SK-N-SH (cell line): ENCODE data around the gene MYEOV. TPM values are rescaled to one million over a fixed set of nuclear protein-coding genes. Genes with fewer than 3 reads are reported as not detected.

ENCODE experiments used
- CTCF ChIA-PET: fragments of 300-600, 350-600 bp; formaldehyde crosslinking; extraction: SDS; loops from one replicate; lab custom pipeline; 2021; lab: Yijun Ruan, JAX
- POLR2A ChIA-PET: fragments of 350-600 bp; sonication (Branson Sonifier 250); formaldehyde crosslinking; extraction: SDS; loops from one replicate; lab custom pipeline; 2020; ENCODE audit warnings: antibody characterized with exemption, inconsistent platforms; lab: Yijun Ruan, JAX
- DNase-seq: peaks from one replicate; pipeline ENCODE4 v3.0.0; 2012
- H2AFZ ChIP-seq: fragments of 200-600 bp; sonication (generic); 2 replicates; pipeline ENCODE4 v1.8.1; 2016; ENCODE audit warnings: antibody characterized with exemption, mild to moderate bottlenecking, low read depth
- H3F3A ChIP-seq: fragments of 200-600 bp; sonication (generic); replicated peaks from 2 replicates; pipeline ENCODE3; 2016; ENCODE audit warnings: antibody characterized with exemption, mild to moderate bottlenecking; ENCODE audit not compliant: insufficient read depth
- H3K27ac ChIP-seq, 2 experiments: fragments of 200-500 bp in 1 of 2; fragments of 200-600 bp in 1 of 2; sonication (Bioruptor generic) in 1 of 2; sonication (generic), shearing (Covaris generic) in 1 of 2; 2 replicates each; pipeline versions ENCODE4 v1.5.1 to v1.6.1; 2014 to 2016; ENCODE audit warnings: low read depth in 2 of 2, inconsistent platforms in 1 of 2, low read length in 1 of 2, mild to moderate bottlenecking in 1 of 2, mixed read lengths in 1 of 2
- H3K27me3 ChIP-seq: fragments of 200-600 bp; sonication (generic), shearing (Covaris generic); 2 replicates; pipeline ENCODE4 v1.6.1; 2016; ENCODE audit warnings: mixed run types; ENCODE audit not compliant: insufficient read depth
- H3K36me3 ChIP-seq, 2 experiments: fragments of 200-500 bp in 1 of 2; fragments of 200-600 bp in 1 of 2; sonication (Bioruptor generic) in 1 of 2; sonication (generic) in 1 of 2; replicated peaks in 1 of 2; 2 replicates each; pipeline versions ENCODE3 to v1.5.1; 2014 to 2016; ENCODE audit warnings: low read length in 1 of 2, mild to moderate bottlenecking in 1 of 2; ENCODE audit not compliant: insufficient read depth in 2 of 2, control insufficient read depth in 1 of 2
- H3K4me1 ChIP-seq, 2 experiments: fragments of 200-500 bp in 1 of 2; fragments of 200-600 bp in 1 of 2; sonication (Bioruptor generic) in 1 of 2; sonication (generic), shearing (Covaris generic) in 1 of 2; 2 replicates each; pipeline versions ENCODE4 v1.5.1 to v1.6.1; 2014 to 2016; ENCODE audit warnings: low read depth in 1 of 2, low read length in 1 of 2, mixed run types in 1 of 2; ENCODE audit not compliant: insufficient read depth in 2 of 2, control insufficient read depth in 1 of 2
- H3K4me2 ChIP-seq: fragments of 200-600 bp; sonication (generic), shearing (Covaris generic); 2 replicates; pipeline ENCODE4 v1.6.1; 2017; ENCODE audit warnings: mixed run types
- H3K4me3 ChIP-seq, 2 experiments: fragments of 200-500 bp in 1 of 2; fragments of 200-600 bp in 1 of 2; sonication (Bioruptor generic) in 1 of 2; sonication (generic), shearing (Covaris generic) in 1 of 2; 2 replicates each; pipeline versions ENCODE4 v1.5.1 to v1.8.1; 2014 to 2016; ENCODE audit warnings: low read depth in 2 of 2, inconsistent platforms in 1 of 2, low read length in 1 of 2, mild to moderate bottlenecking in 1 of 2, mixed read lengths in 1 of 2, moderate library complexity in 1 of 2
- H3K79me2 ChIP-seq: fragments of 200-600 bp; sonication (generic); 2 replicates; pipeline ENCODE4 v1.8.1; 2017; ENCODE audit warnings: mild to moderate bottlenecking; ENCODE audit not compliant: insufficient read depth
- H3K9ac ChIP-seq: fragments of 200-600 bp; sonication (generic); 2 replicates; pipeline ENCODE4 v1.6.1; 2017; ENCODE audit warnings: mixed run types
- H3K9me2 ChIP-seq: fragments of 200-600 bp; sonication (generic); 2 replicates; pipeline ENCODE4 v1.6.1; 2017; ENCODE audit warnings: mixed run types
- H3K9me3 ChIP-seq: fragments of 200-600 bp; sonication (generic); 2 replicates; pipeline ENCODE4 v1.6.1; 2017; ENCODE audit warnings: mixed run types, mild to moderate bottlenecking, moderate library complexity
- H4K20me1 ChIP-seq: fragments of 200-600 bp; sonication (generic); 2 replicates; pipeline ENCODE4 v1.6.1; 2017; ENCODE audit warnings: mild to moderate bottlenecking, mixed run types; ENCODE audit not compliant: insufficient read depth
- CHD2 ChIP-seq: fragments of 150-350 bp; IDR thresholded peaks from 2 replicates; pipeline ENCODE4 v1.6.1; 2018; ENCODE audit warnings: low read length; ENCODE audit not compliant: partially characterized antibody
- ELF1 ChIP-seq: IDR thresholded peaks from 2 replicates; pipeline ENCODE4 v1.4.0; 2012
- FOSL2 ChIP-seq: IDR thresholded peaks from 2 replicates; pipeline ENCODE4 v1.4.0; 2012; ENCODE audit warnings: low read depth, mild to moderate bottlenecking, moderate library complexity, borderline replicate concordance
- FOXM1 ChIP-seq: IDR thresholded peaks from 2 replicates; pipeline ENCODE4 v1.4.0; 2012; ENCODE audit warnings: low read depth, mild to moderate bottlenecking
- GABPA ChIP-seq: IDR thresholded peaks from 2 replicates; pipeline ENCODE4 v1.4.0; 2012; ENCODE audit warnings: low read depth, mild to moderate bottlenecking
- GATA2 ChIP-seq: sonication (generic); formaldehyde crosslinking; IDR thresholded peaks from 2 replicates; pipeline ENCODE4 v1.5.0; 2020; ENCODE audit warnings: mild to moderate bottlenecking, missing genetic modification reagents
- MEF2A ChIP-seq: IDR thresholded peaks from 2 replicates; pipeline ENCODE4 v1.4.0; 2012; ENCODE audit warnings: low read depth, borderline replicate concordance
- NRF1 ChIP-seq: IDR thresholded peaks from 2 replicates; pipeline ENCODE4 v1.6.1; 2012; ENCODE audit warnings: low read depth, mild to moderate bottlenecking, low read length
- RFX5 ChIP-seq: IDR thresholded peaks from 2 replicates; pipeline ENCODE4 v1.6.1; 2012; ENCODE audit warnings: mild to moderate bottlenecking, improper control_type of control experiment, low read length
- SMC3 ChIP-seq: IDR thresholded peaks from 2 replicates; pipeline ENCODE4 v1.6.1; 2012; ENCODE audit warnings: low read depth, low read length, improper control_type of control experiment
- TCF12 ChIP-seq: IDR thresholded peaks from 2 replicates; pipeline ENCODE4 v1.4.0; 2012
- TEAD4 ChIP-seq: IDR thresholded peaks from 2 replicates; pipeline ENCODE4 v1.4.0; 2012; ENCODE audit warnings: mild to moderate bottlenecking, borderline replicate concordance; ENCODE audit not compliant: insufficient read depth
- WGBS: methylation state at CpG from one replicate; pipeline ENCODE4 v1.1.6; 2017; ENCODE audit warnings: low lambda C conversion rate; 5-methylcytosine and 5-hydroxymethylcytosine counted together
- polyA plus RNA-seq, 3 experiments: library from polyadenylated mRNA; depleted of rRNA; stranded (reverse); fragments of >200 nt; gene quantifications; 2 replicates each; pipeline ENCODE4 v1.2.3, GENCODE V29; 2012
- TF ChIP-seq, protein P1 (sequence below): fragments of 200-600 bp; sonication (generic); IDR thresholded peaks from 2 replicates; pipeline ENCODE4 v1.6.1; 2017; ENCODE audit warnings: antibody characterized with exemption, mild to moderate bottlenecking, moderate library complexity
- TF ChIP-seq, protein P2 (sequence below): fragments of 150-350 bp; IDR thresholded peaks from 2 replicates; pipeline ENCODE4 v1.6.1; 2016; ENCODE audit warnings: mild to moderate bottlenecking, low read depth, low read length
- TF ChIP-seq, protein P3 (sequence below): IDR thresholded peaks from 2 replicates; pipeline ENCODE4 v1.4.0; 2012; ENCODE audit warnings: low read depth
- TF ChIP-seq, protein P4 (sequence below): IDR thresholded peaks from 2 replicates; pipeline ENCODE4 v1.4.0; 2012; ENCODE audit warnings: low read depth, borderline replicate concordance
- TF ChIP-seq, protein P5 (sequence below): IDR thresholded peaks from 2 replicates; pipeline ENCODE4; 2012

Gene MYEOV
- polyA plus RNA-seq, 1 of the 3 experiments (the other 2 are of a cell fraction) = 3.0 TPM

DNA sequence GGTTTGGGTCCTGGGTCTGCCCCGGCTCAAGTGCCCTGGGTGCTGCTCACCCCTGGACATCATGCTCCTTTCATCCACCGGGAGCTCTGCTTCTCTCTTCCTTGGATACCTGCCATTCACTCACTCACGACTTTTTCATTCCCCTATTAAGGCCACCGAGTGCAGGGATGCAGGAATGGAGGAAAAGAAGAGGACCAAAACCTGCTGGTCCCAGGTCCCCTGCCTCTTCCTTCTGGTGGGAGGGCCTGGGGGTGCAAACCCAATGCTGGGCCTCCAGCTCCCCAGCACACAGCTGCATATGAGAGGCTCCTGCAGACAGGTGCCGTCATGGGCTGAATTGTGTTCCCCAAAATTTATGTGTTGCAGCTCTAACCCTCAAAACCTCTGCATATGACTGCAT, 36.8 kb upstream of the MYEOV start:
- Histone ChIP-seq H3K79me2 (no peaks in the 10 kb centered on the region), H2AFZ (no peak overlapping the region), H3K9me2 (no peaks in the 10 kb centered on the region), H3K36me3 (no peaks in the 10 kb centered on the region), H3K4me3 (no peak overlapping the region), H3K9me3 (no peaks in the 10 kb centered on the region), H3K9ac (no peak overlapping the region), H4K20me1 (no peaks in the 10 kb centered on the region), H3K4me2 (no peak overlapping the region), H3F3A (no peaks in the 10 kb centered on the region), H3K27ac (no peak overlapping the region), H3K4me1 (no peaks in the 10 kb centered on the region), H3K27me3 (no peaks in the 10 kb centered on the region; the same call in 1 of the 2 replicates)
- ChIA-PET POLR2A (no interaction called here), CTCF (interaction anchor here (1.7 kb wide), 1 partner anchor 29 kb away, joined by 4 read pairs; no protein-coding TSS in a partner anchor)
- TF ChIP-seq CHD2 (no peak), GATA2 (no peak), FOSL2 (no peak), ELF1 (no peak), GABPA (no peak), FOXM1 (no peak), NRF1 (no peak), TEAD4 (no peak), SMC3 (no peak), RFX5 (no peak), MEF2A (no peak), TCF12 (no peak)
- TF ChIP-seq, protein P1, sequence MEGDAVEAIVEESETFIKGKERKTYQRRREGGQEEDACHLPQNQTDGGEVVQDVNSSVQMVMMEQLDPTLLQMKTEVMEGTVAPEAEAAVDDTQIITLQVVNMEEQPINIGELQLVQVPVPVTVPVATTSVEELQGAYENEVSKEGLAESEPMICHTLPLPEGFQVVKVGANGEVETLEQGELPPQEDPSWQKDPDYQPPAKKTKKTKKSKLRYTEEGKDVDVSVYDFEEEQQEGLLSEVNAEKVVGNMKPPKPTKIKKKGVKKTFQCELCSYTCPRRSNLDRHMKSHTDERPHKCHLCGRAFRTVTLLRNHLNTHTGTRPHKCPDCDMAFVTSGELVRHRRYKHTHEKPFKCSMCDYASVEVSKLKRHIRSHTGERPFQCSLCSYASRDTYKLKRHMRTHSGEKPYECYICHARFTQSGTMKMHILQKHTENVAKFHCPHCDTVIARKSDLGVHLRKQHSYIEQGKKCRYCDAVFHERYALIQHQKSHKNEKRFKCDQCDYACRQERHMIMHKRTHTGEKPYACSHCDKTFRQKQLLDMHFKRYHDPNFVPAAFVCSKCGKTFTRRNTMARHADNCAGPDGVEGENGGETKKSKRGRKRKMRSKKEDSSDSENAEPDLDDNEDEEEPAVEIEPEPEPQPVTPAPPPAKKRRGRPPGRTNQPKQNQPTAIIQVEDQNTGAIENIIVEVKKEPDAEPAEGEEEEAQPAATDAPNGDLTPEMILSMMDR = no peak
- TF ChIP-seq, protein P2, sequence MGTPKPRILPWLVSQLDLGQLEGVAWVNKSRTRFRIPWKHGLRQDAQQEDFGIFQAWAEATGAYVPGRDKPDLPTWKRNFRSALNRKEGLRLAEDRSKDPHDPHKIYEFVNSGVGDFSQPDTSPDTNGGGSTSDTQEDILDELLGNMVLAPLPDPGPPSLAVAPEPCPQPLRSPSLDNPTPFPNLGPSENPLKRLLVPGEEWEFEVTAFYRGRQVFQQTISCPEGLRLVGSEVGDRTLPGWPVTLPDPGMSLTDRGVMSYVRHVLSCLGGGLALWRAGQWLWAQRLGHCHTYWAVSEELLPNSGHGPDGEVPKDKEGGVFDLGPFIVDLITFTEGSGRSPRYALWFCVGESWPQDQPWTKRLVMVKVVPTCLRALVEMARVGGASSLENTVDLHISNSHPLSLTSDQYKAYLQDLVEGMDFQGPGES = no peak
- TF ChIP-seq, protein P3, sequence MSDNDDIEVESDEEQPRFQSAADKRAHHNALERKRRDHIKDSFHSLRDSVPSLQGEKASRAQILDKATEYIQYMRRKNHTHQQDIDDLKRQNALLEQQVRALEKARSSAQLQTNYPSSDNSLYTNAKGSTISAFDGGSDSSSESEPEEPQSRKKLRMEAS = no peak
- TF ChIP-seq, protein P4, sequence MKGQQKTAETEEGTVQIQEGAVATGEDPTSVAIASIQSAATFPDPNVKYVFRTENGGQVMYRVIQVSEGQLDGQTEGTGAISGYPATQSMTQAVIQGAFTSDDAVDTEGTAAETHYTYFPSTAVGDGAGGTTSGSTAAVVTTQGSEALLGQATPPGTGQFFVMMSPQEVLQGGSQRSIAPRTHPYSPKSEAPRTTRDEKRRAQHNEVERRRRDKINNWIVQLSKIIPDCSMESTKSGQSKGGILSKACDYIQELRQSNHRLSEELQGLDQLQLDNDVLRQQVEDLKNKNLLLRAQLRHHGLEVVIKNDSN = no peak
- TF ChIP-seq, protein P5, sequence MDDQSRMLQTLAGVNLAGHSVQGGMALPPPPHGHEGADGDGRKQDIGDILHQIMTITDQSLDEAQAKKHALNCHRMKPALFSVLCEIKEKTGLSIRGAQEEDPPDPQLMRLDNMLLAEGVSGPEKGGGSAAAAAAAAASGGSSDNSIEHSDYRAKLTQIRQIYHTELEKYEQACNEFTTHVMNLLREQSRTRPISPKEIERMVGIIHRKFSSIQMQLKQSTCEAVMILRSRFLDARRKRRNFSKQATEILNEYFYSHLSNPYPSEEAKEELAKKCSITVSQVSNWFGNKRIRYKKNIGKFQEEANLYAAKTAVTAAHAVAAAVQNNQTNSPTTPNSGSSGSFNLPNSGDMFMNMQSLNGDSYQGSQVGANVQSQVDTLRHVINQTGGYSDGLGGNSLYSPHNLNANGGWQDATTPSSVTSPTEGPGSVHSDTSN = no peak
- WGBS = 38% methylated on average over 4 of the region's 5 CpGs
- DNase-seq = no peak
